Astrocyte (in vitro differentiated cells and primary cell): ENCODE results near the gene KRTAP2-2.

Experiments
- EZH2 ChIP-seq: IDR thresholded peaks from 2 replicates; pipeline ENCODE4 v1.6.1; 2012; ENCODE audit warnings: mild to moderate bottlenecking, low read length, inconsistent platforms; ENCODE audit not compliant: insufficient read depth
- TF ChIP-seq, protein P1 (sequence below): IDR thresholded peaks from 2 replicates; pipeline ENCODE4 v1.5.1; 2011; ENCODE audit warnings: low read depth, mild to moderate bottlenecking, inconsistent platforms, low read length, moderate library complexity; ENCODE audit not compliant: insufficient read depth

DNA sequence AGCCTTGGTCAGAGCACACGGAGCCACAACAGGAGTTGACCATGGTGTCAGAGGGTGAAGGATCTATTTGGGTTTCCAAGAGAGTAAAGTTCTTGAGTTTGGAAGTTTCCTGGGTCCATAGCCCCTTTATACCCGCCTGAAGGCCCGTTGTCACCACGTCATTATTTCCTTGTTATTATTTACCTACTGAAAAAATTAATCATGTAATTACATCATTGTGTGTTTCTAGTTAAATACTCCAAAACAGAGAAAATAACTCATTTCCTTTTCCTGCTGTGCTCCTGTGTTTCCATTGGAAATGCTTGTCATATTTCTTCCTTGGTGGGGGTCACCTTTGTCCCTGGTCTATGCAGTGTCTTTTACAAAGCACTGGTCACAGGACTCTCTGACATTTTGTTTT, 43.0 kb upstream of the KRTAP2-2 start, which contains the start of gene KRTAP4-8:
- TF ChIP-seq, protein P1, sequence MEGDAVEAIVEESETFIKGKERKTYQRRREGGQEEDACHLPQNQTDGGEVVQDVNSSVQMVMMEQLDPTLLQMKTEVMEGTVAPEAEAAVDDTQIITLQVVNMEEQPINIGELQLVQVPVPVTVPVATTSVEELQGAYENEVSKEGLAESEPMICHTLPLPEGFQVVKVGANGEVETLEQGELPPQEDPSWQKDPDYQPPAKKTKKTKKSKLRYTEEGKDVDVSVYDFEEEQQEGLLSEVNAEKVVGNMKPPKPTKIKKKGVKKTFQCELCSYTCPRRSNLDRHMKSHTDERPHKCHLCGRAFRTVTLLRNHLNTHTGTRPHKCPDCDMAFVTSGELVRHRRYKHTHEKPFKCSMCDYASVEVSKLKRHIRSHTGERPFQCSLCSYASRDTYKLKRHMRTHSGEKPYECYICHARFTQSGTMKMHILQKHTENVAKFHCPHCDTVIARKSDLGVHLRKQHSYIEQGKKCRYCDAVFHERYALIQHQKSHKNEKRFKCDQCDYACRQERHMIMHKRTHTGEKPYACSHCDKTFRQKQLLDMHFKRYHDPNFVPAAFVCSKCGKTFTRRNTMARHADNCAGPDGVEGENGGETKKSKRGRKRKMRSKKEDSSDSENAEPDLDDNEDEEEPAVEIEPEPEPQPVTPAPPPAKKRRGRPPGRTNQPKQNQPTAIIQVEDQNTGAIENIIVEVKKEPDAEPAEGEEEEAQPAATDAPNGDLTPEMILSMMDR: no peak
- no peak for TF ChIP-seq EZH2
